Measurements from ENCODE around the gene GAREM1.

GAREM1 gene

DNA sequence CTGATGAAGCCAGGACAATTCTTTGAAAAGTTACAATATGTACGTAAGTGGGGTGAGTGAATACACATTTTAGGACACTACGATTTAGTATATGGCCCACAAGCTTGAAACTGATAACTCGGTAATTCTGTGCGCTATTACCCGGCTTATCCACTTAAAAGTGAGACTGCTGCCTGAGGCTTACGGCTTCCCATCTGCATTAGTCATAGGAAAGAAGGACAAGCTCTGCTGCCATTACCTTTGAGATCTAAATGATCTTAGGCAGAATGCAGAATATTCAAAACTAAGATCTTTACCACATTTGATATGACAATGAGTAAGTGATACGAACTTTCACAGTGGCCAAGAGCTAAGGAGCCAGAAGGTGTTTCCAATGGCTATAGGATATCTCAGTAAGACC lies 133.3 kb downstream of the GAREM1 start:
- in situ Hi-C loops (cut with HindIII; ENCODE audit: low sequenced_read_pairs), result no loop called here

DNA sequence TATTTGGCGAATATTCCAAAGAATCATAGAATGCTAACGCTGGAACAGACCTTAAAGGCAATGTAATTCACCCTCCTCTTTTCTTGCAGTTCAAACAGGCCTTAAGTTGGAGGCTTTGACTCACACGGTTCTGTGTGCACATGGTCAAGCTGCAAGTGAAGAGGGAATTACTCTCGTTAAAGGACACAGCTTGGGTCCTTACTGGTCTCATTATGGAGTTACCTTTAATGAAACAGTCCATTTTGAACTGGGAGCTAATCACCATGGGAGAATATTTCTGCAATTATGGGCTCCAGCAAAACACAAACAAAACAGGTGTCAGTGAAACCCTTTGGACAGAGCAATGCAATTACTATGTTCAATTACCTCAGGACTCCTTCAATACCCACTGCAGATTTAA lies 135.5 kb downstream of the GAREM1 start:
- in situ Hi-C loops (cut with HindIII; ENCODE audit: low sequenced_read_pairs), result no loop called here

DNA sequence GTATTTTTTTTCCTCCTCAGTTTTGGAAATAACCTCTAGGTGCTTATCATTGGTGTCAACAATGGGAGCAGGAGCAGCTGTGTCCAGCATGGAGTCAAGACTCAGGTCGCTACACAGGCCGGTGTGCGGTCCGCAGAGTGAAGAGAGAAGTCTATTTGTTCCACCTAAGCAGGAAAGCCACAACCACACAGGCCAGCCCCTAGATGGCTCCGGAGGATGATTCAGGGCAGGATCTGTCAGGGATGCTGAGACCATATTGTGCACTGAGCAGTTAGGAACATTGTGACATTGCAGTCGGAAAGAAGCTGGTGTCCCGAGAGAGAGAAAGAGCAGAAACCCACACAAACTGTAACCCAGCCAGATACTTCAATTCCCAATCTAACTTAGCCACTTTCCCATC lies 136.9 kb downstream of the GAREM1 start:
- in situ Hi-C loops (cut with HindIII; ENCODE audit: low sequenced_read_pairs), result no loop called here

DNA sequence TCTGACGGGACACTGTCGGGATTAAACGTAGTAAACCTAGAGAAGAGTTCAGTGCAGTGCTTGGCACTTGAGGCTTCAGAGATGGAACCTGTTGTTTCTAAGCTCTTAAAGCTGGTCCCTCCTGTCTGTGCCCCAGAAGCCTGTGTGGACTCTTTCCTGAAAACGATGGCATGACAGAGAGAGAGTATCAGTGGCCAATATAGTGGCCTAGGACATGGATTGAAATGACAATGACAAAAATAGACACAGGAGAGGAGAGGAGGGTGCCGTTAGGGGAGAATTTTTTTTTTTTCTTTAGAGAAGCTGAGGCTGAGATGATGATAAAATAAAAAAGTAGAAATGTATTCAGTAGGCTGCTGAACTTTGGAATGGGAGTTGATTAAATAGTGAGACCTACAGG lies 138.0 kb downstream of the GAREM1 start:
- in situ Hi-C loops (cut with HindIII; ENCODE audit: low sequenced_read_pairs), result no loop called here

DNA sequence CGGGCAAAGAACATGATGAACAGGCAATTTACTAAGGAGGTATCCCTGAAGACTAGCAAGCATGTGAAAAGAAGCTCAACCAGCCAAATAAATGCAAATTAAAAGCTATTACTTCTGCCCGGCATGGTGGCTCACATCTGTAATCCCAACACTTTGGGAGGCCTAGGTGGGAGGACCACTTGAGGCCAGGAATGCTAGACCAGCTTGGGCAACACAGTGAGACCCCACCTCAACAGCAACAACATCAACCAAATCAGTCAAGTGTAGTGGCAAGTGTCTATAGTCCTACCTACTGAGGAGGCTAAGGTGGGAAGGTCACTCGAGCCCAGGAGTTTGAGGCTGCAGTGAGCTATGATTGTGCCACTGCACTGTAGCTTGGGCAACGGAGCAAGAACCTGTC lies 141.7 kb downstream of the GAREM1 start:
- in situ Hi-C loops (cut with HindIII; ENCODE audit: low sequenced_read_pairs), result no loop called here

DNA sequence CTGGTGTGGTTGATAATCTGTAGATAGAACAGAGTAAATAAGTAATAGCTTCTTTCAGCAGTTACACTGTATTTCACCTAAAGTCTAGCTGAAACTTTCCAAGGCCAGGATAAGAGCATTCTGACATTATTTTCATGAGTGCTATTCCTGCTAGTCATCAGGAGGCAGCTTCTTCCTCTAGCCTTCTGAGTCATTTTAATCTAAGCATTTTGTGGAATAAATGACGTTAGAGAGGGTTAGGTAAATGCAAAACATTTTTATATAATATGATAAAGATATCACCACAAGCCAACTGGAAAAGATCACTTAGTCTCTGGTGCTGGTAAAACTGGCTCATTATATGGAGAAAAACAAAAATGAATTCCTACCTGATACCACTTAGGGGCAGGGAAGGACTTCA lies 142.3 kb downstream of the GAREM1 start:
- in situ Hi-C loops (cut with HindIII; ENCODE audit: low sequenced_read_pairs), result no loop called here

DNA sequence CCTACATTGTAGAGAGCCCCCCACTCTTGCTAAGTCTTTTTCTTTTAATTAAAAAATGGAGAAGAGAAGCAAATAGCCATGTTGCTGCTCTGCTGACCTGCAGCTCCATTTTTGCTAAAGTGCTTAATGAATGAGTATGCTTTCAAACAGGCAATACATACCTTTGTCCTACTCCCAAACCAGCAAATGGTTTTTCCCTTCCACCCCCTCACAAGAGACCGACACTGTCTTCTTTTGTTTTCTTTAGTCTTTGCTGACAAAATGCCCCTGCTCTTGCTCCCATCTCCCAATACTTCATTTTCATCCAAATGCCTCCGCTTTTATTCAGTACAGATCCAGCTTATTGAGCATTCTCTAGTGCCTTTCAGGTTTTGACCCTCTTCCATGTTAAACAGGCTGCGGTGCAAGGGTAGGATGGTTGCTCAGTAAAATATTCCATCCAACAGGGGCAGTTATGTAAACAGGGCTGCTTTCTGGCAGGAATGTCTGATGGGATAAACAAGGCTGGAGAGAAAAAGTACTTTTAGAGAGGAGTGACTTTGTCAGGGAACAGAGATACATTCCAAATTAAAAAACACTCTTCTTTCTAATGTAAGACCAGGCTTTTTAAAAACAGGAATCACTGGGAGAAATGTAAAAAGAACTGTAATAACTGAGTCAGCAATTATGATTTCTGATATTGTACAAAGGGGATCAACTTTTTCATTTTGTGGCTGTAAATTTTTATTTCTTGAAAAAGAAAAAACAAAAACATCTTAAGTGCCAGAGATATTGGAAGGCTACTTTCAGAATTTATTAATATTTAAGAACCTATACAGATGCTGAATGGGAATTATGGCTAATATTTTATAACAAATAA lies 144.0 kb downstream of the GAREM1 start:
- in situ Hi-C loops (cut with HindIII; ENCODE audit: low sequenced_read_pairs), result no loop called here

DNA sequence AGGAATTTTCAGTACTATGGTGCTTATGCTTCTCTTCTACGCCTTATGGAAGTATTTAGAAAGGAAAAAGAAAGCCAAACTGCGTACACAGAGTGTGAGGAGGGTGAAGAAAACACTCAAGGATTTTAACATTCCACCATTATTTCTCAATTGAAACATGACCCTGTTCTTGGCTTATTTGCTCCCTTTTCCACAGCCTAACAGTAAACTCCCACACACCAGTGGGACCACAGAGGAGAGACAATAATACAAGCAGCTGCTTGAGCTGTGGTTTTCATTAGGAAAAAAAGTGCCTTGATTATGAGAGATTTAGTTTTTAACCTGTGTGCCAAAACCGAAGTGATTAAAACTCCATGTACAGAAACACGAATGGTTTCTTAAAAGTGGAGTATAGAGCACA lies 146.5 kb downstream of the GAREM1 start:
- in situ Hi-C loops (cut with HindIII; ENCODE audit: low sequenced_read_pairs), result no loop called here

DNA sequence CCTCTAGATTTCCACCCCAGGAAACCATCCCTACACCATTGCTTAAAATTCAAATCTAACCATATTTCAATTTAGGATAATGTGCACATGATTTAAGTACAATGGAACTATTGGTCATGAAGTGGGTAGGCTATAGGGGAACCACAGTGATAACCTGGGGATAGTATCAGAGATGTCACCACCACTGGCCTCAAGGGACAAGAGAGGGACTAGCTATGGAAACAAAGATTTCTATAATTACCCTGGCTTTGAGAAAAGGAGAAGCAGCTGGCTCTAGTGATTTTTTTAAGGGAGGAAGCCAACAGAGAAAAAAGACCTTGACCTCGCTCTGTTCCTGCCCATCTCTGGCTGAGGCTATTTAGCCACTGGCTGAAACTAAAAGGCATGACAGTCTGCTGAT lies 148.9 kb downstream of the GAREM1 start:
- in situ Hi-C loops (cut with HindIII; ENCODE audit: low sequenced_read_pairs), result no loop called here

DNA sequence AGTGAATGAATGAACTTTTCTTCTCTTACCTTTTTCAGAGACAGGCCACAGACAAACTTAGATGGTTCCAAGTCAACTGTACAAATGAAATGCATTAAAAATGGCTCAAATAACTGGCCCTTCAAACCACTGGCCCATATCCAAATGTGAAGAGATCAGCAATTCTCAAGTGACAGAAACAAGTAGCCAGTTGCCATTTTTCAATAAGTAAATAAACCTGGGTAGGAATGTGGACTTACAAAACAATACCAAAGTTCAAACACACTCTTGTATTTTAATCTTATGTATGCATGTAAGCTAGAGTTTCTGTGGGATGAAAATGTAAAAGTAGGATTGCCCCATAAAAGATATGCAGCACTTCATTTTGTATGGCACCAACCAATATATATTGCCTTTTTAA lies 151.6 kb downstream of the GAREM1 start:
- in situ Hi-C loops (cut with HindIII; ENCODE audit: low sequenced_read_pairs), result no loop called here

DNA sequence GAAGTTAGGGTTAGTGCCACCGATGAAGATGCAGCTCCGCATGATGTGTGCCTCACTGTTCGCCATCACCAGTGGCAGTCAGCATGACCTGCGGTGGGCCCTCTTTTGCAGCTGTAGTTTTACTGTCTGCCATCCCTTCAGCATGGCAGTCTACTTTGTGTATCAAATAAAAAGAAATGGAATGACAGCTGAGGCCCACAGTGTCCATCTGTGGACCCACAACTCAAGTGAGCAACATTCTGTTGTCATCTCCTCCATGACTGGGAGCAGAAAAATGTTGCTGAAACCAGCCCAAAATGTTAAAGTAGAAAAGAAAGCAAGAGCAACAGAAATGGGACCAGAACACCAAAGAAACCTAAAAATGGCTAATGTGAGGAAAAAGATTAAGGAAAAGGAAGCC lies 152.1 kb downstream of the GAREM1 start:
- in situ Hi-C loops (cut with HindIII; ENCODE audit: low sequenced_read_pairs), result no loop called here

DNA sequence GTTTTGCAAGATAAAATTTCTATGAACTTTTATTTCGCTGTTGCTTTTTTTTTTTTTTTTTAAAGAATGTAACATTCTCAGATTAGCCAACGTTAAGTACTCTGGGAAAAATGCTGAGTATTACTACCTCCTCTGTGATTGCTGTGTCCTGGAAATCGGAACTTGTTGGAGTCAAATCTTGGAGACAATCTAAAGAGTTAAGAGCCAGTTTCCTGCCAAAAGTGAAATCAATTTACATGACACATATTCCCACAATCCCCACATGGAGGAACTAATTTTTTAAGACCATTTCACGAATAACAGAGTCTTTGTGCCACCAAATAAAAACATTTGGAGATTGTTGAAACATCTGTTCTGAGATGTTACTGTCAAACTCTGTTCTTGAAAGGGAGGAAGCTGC lies 153.0 kb downstream of the GAREM1 start:
- in situ Hi-C loops (cut with HindIII; ENCODE audit: low sequenced_read_pairs), result no loop called here

DNA sequence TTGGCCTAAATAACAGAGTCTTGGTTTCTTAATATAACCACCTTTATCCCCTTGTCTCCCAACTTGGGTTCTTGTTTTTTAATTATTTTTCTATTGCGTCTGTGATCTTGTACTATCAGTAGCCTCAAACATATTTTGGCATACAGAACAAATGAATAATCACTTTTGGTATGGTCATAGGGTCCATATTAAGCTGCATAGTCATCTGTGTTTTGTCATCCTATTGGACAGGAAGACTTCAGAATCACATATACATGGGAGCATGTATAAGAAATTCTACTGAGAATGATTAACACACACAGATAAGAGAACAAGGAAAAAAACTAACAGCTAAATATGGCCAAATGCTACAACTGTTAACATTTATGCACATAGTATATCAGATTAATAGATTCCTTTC lies 154.8 kb downstream of the GAREM1 start:
- in situ Hi-C loops (cut with HindIII; ENCODE audit: low sequenced_read_pairs), result no loop called here

DNA sequence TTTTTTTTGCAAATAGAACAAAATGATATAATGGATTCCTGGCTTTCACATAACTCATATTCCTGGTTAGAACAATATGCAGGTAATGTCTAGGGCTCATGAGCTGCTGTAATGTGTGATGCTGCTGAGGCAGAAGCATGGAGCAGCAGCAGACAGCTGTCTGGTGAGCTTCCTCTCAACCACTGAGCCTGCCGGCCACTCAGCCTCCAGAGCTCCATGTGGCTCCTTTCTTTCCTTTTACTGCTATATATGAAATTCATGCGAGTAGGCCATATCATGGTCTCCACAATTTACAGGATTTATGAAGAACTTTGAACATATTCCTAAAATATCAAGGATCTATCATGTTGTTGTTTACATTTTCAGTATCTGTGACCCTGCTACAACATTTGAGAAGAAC lies 159.9 kb downstream of the GAREM1 start:
- in situ Hi-C loops (cut with HindIII; ENCODE audit: low sequenced_read_pairs), result no loop called here

DNA sequence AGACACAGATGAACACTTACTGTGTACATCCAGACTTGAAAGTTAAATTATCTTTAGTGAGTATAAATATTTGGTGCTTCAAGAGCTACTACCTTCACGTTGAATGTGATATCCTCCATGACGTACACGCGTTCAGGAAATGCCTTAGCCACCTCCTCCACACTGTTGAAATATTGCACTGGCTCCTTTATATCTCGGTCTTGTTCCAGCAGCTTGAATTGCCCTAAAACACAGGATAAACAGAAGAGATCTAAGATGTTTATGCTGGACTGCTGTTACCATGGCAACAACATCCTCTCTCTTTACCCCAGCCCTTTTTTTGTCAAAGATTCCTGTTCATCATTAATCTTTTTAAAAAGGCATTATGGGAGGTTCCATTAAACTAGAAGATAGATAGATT lies 160.6 kb downstream of the GAREM1 start:
- in situ Hi-C loops (cut with HindIII; ENCODE audit: low sequenced_read_pairs), result no loop called here

DNA sequence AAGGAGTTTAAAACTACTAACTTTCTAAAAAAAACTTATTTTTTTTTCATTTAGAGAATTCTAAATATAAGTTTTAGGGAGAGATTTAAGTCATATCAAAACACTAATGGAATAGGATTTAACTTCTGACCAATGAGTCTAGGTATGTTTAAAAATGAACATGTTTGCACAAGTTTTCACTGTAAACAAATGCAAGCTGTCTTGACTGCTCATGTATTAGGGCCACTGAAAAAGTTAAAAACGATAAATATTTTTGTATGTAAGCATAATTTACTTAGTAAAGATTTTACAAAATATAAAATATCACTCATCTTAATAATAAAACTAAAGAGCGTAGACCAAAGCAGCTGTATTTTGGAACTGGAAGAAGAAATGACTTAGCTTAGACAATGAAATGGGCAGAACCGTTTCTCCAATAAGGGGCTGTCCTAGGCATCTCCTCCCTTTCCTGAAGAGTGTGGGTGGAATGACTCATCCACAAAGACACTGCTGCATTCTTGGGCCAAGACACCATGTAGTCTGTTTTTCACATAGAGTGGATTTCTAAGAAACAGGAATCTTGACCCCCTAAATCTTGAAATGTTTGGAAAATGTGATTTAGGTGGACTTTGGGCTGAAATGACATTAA lies 162.1 kb downstream of the GAREM1 start:
- in situ Hi-C loops (cut with HindIII; ENCODE audit: low sequenced_read_pairs), result no loop called here

DNA sequence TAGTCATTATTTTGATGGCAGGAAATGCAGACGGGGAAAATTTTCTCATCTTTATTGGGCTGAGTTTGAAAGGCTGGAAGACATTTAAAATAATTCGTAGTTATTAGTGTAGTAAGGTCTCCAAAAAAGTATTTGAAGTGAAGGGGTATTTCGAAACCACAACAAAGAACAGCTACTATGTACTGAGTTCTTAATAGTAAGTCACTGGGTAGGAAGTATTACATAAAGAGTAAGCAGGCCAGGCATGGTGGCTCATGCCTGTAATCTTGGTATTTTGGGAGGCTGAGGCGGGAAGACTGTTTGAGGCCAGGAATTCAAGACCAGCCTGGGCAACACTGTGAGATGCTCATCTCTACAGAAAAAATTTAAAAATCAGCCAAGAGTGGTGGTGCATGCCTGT lies 167.3 kb downstream of the GAREM1 start:
- in situ Hi-C loops (cut with HindIII; ENCODE audit: low sequenced_read_pairs), result no loop called here

DNA sequence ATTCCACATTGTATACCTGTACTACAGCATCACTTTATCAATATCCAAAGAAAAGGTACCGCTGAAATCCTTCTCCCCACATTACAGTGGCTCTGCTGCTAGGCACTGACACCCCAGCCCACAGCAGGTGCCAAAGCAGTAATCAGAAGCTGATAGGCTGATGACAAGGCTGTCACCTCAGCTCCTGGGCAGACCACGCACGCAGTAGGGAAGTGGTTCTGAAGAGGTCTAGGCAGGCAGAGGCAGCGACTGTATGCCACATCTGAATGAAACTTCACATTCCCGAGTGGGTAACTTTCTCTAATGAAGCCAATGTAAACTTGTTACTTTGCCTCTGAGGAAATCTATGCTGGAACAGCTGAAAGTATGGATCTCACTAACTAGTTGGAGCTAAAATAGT lies 167.9 kb downstream of the GAREM1 start:
- in situ Hi-C loops (cut with HindIII; ENCODE audit: low sequenced_read_pairs), result no loop called here

DNA sequence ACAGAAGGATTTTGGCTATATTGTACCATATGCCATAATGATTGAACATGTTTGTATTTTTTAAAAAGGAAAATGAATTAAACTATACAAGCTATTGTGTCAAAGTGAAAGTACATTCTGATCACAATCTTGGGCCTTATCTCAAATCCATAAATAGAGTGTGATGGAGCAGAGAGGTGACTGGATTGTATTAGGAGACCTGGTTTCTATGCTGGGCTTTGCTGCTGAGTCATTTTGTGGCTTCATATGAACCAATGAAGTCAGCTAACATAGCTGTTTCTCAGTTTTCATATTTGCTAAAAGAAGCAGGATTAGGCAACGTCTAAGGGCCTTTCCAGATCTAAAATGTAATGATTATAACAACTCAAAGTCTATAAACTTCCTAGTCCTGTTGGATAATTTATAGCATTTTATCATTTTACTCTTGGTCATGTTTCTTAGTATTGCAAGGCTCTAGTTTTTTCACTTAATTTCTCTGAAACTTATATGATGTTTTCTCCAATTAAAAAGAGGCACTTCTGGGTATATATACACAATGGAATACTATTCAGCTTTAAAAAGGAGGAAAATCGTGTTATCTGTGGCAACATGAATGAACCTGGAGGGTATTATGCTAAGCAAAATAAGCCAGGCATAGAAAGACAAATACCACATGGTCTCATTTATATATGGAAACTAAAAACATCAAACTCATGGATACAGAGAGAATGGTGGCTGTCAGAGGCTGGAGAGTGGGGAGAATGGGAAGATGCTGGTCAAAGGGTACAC lies 168.5 kb downstream of the GAREM1 start:
- in situ Hi-C loops (cut with HindIII; ENCODE audit: low sequenced_read_pairs), result no loop called here

DNA sequence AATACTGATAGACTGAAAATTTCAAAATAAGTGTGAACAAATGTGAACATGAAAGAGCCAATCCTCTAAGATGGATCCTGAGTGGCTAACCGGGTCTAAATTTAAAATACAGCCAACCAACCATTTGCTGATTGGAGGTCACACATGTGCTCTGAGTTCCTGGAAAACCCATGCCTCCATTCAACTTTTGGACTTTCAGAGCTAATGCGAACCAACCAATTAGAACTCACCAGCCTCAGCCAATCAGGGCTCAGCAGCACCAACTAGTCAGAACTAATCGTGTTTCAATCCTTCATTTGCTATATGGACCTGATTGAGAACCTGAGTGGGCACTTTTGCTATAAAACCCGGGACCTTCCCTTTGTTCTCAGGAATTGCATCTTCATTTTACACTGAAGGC lies 169.3 kb downstream of the GAREM1 start:
- in situ Hi-C loops (cut with HindIII; ENCODE audit: low sequenced_read_pairs), result no loop called here

DNA sequence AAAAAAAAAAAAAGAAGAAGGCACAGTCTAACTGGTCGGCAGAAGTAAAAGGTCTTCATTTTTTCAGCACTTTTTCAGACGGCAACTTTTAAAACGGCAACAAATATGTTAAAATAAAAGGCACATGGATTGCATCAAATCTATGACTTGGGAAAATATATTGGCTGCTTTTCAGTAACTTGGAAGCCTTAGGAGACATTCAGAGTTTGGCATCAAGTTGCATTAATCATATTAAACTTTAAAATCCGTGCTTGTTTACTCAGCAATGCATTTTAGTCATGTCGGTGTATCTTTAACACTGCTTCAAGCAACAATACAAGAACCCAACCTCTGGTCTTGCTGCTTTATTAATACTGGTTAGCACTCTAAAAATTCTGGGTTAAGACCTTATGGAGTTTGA lies 169.8 kb downstream of the GAREM1 start:
- in situ Hi-C loops (cut with HindIII; ENCODE audit: low sequenced_read_pairs), result no loop called here

DNA sequence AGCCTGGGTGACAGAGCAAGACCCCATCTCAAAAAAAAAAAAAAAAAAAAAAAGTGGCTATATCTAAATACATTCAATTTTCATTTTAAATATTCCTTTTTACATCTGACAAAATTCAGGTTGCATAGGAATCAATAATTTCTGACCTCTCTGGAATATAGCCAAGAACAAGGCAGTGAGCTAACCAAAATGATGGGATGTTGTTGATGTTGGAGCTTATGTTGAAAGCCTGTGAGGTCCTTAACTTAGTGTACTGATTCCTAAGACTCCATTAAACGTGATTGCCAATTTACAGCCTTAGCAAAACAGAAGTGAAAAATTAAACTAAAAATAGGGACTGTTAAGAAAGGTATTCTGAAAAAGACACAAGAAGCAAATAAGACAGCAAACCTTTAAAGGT lies 171.2 kb downstream of the GAREM1 start:
- in situ Hi-C loops (cut with HindIII; ENCODE audit: low sequenced_read_pairs), result loop anchor here (5.0 to 25.0 kb wide), 2 partner anchors 43 to 163 kb away; partner anchors contain the start of gene GAREM1

Data from DLD1 (cell line).